Ishikawa (cell line): ENCODE results near the gene POU2F1.

ENCODE experiments used
- CEBPB ChIP-seq: IDR thresholded peaks from 2 replicates; pipeline ENCODE4 v1.6.1; 2012
- CREB1 ChIP-seq: IDR thresholded peaks from 2 replicates; pipeline ENCODE4 v1.6.1; 2012; ENCODE audit warnings: low read depth
- EGR1 ChIP-seq: IDR thresholded peaks from 2 replicates; pipeline ENCODE4 v1.6.1; 2012
- MAX ChIP-seq: IDR thresholded peaks from 2 replicates; pipeline ENCODE4 v1.6.1; 2012
- NFIC ChIP-seq: IDR thresholded peaks from 2 replicates; pipeline ENCODE4 v1.6.1; 2012
- RAD21 ChIP-seq: IDR thresholded peaks from 2 replicates; pipeline ENCODE4 v1.6.1; 2012; ENCODE audit warnings: low read depth
- TEAD4 ChIP-seq: IDR thresholded peaks from 2 replicates; pipeline ENCODE4 v1.6.1; 2012
- USF1 ChIP-seq: IDR thresholded peaks from 2 replicates; pipeline ENCODE4 v1.6.1; 2012

- TF ChIP-seq CREB1: no peak
- TF ChIP-seq CEBPB: no peak
- TF ChIP-seq RAD21: no peak
- TF ChIP-seq USF1: no peak
- TF ChIP-seq TEAD4: no peak
- TF ChIP-seq MAX: no peak
- no peak for TF ChIP-seq NFIC
- TF ChIP-seq EGR1: no peak
These were observed 80.7 kb downstream of the POU2F1 start for GRCh38 chr1:167301355-167301754.
